ENCODE data around the gene RANBP1. TPM values are rescaled to one million over a fixed set of nuclear protein-coding genes. Genes with fewer than 3 reads are reported as not detected.

Gene RANBP1
- total and polyA plus RNA-seq, 9 of the 15 experiments (the other 6 are each of a cell fraction or from before 2014, with no cell fraction given) = 162 to 2,891 (median 1,289) TPM

- TF ChIP-seq ZBTB2 (IDR thresholded peaks at IDR 0.05) = no peak
- TF ChIP-seq, protein P1, sequence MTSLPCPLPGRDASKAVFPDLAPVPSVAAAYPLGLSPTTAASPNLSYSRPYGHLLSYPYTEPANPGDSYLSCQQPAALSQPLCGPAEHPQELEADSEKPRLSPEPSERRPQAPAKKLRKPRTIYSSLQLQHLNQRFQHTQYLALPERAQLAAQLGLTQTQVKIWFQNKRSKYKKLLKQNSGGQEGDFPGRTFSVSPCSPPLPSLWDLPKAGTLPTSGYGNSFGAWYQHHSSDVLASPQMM (CRISPR knock-in tag; IDR thresholded peaks at IDR 0.05) = no peak
- no peak for TF ChIP-seq HSF4 (CRISPR knock-in tag; IDR thresholded peaks at IDR 0.05; ENCODE audit: borderline replicate concordance)
- TF ChIP-seq CHCHD3 (CRISPR knock-in tag; IDR thresholded peaks at IDR 0.05) = no peak
- no peak for TF ChIP-seq CREB5 (CRISPR knock-in tag; IDR thresholded peaks at IDR 0.05)
- TF ChIP-seq POLR3A (IDR thresholded peaks at IDR 0.05; ENCODE audit: borderline replicate concordance, extremely low read depth, insufficient read depth, insufficient read length) = no peak
- no peak for TF ChIP-seq MEF2A (IDR thresholded peaks at IDR 0.05; ENCODE audit: control insufficient read depth, low read depth, low read length)
- TF ChIP-seq POLR2AphosphoS5 (IDR thresholded peaks at IDR 0.05; ENCODE audit: control insufficient read depth, insufficient read depth, low read depth, low read length) = peak; percentile 79; the same call in 1 of the 2 replicates
- no peak for TF ChIP-seq MCM3 (IDR thresholded peaks at IDR 0.05)
- TF ChIP-seq ZNF253 (CRISPR knock-in tag; conservative IDR thresholded peaks at IDR 0.05) = no peak
- TF ChIP-seq ZNF311 (CRISPR knock-in tag; IDR thresholded peaks at IDR 0.05) = no peak
- TF ChIP-seq, protein P2, sequence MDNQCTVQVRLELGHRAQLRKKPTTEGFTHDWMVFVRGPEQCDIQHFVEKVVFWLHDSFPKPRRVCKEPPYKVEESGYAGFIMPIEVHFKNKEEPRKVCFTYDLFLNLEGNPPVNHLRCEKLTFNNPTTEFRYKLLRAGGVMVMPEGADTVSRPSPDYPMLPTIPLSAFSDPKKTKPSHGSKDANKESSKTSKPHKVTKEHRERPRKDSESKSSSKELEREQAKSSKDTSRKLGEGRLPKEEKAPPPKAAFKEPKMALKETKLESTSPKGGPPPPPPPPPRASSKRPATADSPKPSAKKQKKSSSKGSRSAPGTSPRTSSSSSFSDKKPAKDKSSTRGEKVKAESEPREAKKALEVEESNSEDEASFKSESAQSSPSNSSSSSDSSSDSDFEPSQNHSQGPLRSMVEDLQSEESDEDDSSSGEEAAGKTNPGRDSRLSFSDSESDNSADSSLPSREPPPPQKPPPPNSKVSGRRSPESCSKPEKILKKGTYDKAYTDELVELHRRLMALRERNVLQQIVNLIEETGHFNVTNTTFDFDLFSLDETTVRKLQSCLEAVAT (IDR thresholded peaks at IDR 0.05) = no peak
- no peak for TF ChIP-seq HCFC1 (IDR thresholded peaks at IDR 0.05; ENCODE audit: low read depth, low read length)
- no peak for TF ChIP-seq FOXJ2 (tag; IDR thresholded peaks at IDR 0.05)
- no peak for TF ChIP-seq HDAC1 (IDR thresholded peaks at IDR 0.05)
- no peak for TF ChIP-seq GATAD2A (IDR thresholded peaks at IDR 0.05)
- TF ChIP-seq MXI1 (IDR thresholded peaks at IDR 0.05; ENCODE audit: low read depth, low read length) = no peak
- TF ChIP-seq, protein P3, sequence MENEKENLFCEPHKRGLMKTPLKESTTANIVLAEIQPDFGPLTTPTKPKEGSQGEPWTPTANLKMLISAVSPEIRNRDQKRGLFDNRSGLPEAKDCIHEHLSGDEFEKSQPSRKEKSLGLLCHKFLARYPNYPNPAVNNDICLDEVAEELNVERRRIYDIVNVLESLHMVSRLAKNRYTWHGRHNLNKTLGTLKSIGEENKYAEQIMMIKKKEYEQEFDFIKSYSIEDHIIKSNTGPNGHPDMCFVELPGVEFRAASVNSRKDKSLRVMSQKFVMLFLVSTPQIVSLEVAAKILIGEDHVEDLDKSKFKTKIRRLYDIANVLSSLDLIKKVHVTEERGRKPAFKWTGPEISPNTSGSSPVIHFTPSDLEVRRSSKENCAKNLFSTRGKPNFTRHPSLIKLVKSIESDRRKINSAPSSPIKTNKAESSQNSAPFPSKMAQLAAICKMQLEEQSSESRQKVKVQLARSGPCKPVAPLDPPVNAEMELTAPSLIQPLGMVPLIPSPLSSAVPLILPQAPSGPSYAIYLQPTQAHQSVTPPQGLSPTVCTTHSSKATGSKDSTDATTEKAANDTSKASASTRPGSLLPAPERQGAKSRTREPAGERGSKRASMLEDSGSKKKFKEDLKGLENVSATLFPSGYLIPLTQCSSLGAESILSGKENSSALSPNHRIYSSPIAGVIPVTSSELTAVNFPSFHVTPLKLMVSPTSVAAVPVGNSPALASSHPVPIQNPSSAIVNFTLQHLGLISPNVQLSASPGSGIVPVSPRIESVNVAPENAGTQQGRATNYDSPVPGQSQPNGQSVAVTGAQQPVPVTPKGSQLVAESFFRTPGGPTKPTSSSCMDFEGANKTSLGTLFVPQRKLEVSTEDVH (IDR thresholded peaks at IDR 0.05; ENCODE audit: low read depth, partially characterized antibody) = no peak
- TF ChIP-seq CHD4 (IDR thresholded peaks at IDR 0.05; ENCODE audit: insufficient read depth, insufficient replicate concordance, low read depth, low read length, poor library complexity, severe bottlenecking) = no peak
These were observed 11.5 kb downstream of the RANBP1 start (continued) for GRCh38 chr22:20127318-20127868.

Measured in K562 (cell line).